Mesodermal cell (in vitro differentiated cells): Measurements from ENCODE around the gene RAPGEF4.

ENCODE experiments used
- H3K27ac ChIP-seq: 2 replicates; pipeline ENCODE4 v1.7.0; 2013; ENCODE audit warnings: mild to moderate bottlenecking, low read depth, low read length, moderate library complexity; ENCODE audit not compliant: severe bottlenecking
- H3K36me3 ChIP-seq: 2 replicates; pipeline ENCODE4 v1.7.1; 2013; ENCODE audit warnings: mild to moderate bottlenecking, low read length, moderate library complexity; ENCODE audit not compliant: control insufficient read depth, insufficient read depth
- H3K4me1 ChIP-seq: one replicate; pipeline ENCODE4 v1.7.1; 2013; ENCODE audit warnings: mild to moderate bottlenecking, low read length; ENCODE audit not compliant: insufficient read depth, control insufficient read depth, poor library complexity, severe bottlenecking
- H3K4me3 ChIP-seq: 2 replicates; pipeline ENCODE4 v1.7.0; 2013; ENCODE audit warnings: low read length, control low read depth, mild to moderate bottlenecking; ENCODE audit not compliant: insufficient read depth, poor library complexity, severe bottlenecking; ENCODE audit errors: extremely low read depth
- H3K9me3 ChIP-seq: 2 replicates; pipeline ENCODE4 v1.7.1; 2013; ENCODE audit warnings: mild to moderate bottlenecking, low read length, moderate library complexity; ENCODE audit not compliant: control insufficient read depth
- WGBS, 2 experiments: methylation state at CpG; one replicate each; pipeline ENCODE4 v1.1.5; 2013; ENCODE audit warnings: missing lambda C conversion rate in 2 of 2; ENCODE audit not compliant: insufficient coverage in 2 of 2; 5-methylcytosine and 5-hydroxymethylcytosine counted together

Gene RAPGEF4

DNA sequence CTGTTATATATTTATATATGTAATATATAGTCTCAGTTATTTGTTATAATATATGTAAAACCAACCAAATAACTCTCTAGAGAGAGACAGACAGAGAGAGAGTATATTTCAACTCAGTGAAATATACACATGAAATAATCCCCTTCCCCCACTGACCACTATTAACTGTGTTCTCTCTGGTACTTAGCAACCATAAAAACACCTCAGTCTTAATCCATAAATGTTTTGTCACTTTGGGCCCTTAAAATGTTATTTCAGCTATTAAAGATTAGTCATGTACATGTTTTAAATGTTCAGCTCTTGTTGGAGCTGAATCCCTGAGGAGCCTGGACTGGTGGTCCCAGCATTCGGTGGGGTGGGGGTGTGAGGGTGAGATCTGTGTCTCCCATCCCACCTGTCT, 217.8 kb downstream of the RAPGEF4 start:
- H3K4me3 ChIP-seq = no peak overlapping the region
- H3K36me3 ChIP-seq = no peaks in the 10 kb centered on the region

DNA sequence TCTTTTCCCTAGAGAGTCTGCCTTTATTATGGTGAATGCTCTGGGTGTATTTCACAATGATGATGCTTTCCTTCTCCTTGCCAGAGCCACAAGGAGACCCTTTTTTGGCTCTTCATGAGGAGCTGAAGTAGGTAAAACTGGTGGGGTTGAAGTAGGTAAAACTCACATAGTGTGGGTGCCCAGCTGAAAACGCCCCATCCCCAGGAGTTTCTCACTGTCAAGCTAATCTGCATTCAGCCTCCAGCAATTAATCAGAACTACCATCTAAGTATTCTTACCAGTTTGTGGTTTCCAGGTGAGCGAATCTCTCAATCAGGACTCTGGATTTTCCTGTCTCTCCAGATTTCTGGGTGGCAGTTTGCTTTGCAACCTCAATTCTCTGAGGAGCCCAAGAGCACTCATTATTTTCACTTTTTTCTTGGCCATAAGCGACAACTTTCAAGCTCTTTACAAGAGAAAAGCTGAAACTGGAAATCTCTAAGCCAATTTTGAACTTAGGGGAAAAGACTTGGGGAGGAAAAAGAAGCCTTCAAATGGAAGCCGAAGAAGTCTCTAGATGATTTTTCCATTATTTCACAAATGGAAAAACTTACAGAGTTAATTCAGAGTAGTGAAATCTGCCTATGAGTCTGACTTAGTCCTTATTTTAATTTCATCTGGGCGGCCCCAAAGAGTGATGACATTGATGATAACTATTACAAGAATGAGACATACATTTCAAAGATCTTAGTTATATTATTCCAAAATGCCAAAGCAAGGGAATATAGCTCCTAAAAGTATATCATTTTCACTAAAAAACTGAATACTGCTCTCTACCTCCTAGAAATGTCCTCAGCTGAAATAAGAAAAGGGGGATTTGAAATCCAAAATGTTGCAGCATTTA, 218.6 kb downstream of the RAPGEF4 start:
- no peaks in the 10 kb centered on the region for H3K9me3 ChIP-seq
- H3K4me3 ChIP-seq = no peak overlapping the region
- no peaks in the 10 kb centered on the region for H3K4me1 ChIP-seq
- no peaks in the 10 kb centered on the region for H3K36me3 ChIP-seq
- 97 to 100% methylated on average over 2 of the region's 5 CpGs for WGBS, 2 experiments
- H3K27ac ChIP-seq = no peak overlapping the region

More for the DNA sequence above, 217.8 kb downstream of the RAPGEF4 start:
- WGBS, 2 experiments = 67% methylated on average over 1 of the region's 1 CpG; no CpG with 5 or more reads in 1 of the 2 experiments
- Histone ChIP-seq H3K9me3 (no peaks in the 10 kb centered on the region), H3K27ac (no peak overlapping the region), H3K4me1 (no peaks in the 10 kb centered on the region)

GRCh38 chr2:172955587-172955986, 219.9 kb downstream of the RAPGEF4 start:
- no peak overlapping the region for H3K4me3 ChIP-seq
- H3K9me3 ChIP-seq = no peaks in the 10 kb centered on the region
- H3K36me3 ChIP-seq = no peaks in the 10 kb centered on the region
- H3K27ac ChIP-seq = no peak overlapping the region
- H3K4me1 ChIP-seq = no peaks in the 10 kb centered on the region
- 76 to 83% methylated on average over 10 to 11 of the region's 11 CpGs for WGBS, 2 experiments

GRCh38 chr2:172957734-172958133, 222.1 kb downstream of the RAPGEF4 start:
- no peaks in the 10 kb centered on the region for H3K9me3 ChIP-seq
- H3K27ac ChIP-seq = no peak overlapping the region
- no peak overlapping the region for H3K4me3 ChIP-seq
- peaks cover 9% of the 10 kb centered on the region for H3K4me1 ChIP-seq
- no peaks in the 10 kb centered on the region for H3K36me3 ChIP-seq

- Histone ChIP-seq H3K4me1 (peaks cover 15% of the 10 kb centered on the region), H3K4me3 (no peak overlapping the region), H3K27ac (no peak overlapping the region), H3K36me3 (no peaks in the 10 kb centered on the region), H3K9me3 (no peaks in the 10 kb centered on the region)
- WGBS, 2 experiments = 100% methylated on average over 1 of the region's 1 CpG
These were observed 226.4 kb downstream of the RAPGEF4 start for GRCh38 chr2:172962082-172962481.

DNA sequence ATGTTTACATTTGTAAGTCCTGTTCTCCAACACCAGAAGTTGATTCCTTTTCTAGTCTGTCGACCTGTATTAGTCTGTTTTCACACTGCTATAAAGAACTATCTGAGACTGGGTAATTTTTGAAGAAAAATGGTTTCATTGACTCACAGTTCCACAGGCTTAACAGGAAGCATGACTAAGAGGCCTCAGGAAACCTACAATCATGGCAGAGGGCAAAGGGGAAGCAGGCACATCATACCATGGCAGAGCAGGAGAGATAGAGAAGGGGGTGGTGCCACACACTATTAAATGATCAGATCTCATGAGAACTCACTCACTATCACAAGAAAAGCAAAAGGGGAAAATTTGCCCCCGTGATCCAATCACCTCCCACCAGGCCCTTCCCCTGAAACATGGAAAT, 227.2 kb downstream of the RAPGEF4 start:
- WGBS, 2 experiments = no CpG with 5 or more reads among the region's 2 CpGs
- Histone ChIP-seq H3K36me3 (no peaks in the 10 kb centered on the region), H3K4me1 (peaks cover 15% of the 10 kb centered on the region), H3K4me3 (no peak overlapping the region), H3K9me3 (no peaks in the 10 kb centered on the region), H3K27ac (peak overlapping the region; percentile 17)

DNA sequence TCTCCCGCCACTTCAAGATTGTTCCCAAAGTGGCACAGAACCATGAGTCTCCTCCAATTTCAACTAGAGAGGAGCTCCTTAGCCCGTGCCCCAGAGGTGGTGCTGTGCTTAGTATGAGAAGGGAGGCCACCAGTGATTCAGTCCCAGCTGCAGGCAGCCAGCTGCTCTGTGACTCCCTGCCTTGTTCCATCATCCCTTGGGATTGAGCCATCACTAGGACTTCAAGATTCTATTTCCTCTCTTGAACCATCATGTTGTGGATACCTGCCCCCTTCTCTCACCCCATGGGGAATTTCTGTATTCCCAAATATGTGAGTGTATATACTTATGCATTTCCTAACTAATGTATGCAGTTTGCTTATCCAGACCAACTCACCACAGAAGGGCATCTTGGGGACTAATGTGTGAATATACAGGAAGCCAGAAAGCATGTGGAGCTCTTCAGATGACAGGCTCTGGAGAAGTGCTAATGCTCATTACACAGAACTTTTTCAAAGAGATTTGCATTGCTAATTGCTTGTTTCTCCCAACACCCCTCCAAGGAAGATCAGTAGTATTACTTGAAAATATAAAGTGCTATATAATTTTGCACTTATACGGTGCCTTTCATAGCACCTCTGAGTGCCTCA, 229.0 kb downstream of the RAPGEF4 start:
- H3K36me3 ChIP-seq = no peaks in the 10 kb centered on the region
- H3K9me3 ChIP-seq = no peaks in the 10 kb centered on the region
- WGBS, 2 experiments = 82 to 100% methylated on average over 1 to 2 of the region's 3 CpGs
- peaks cover 15% of the 10 kb centered on the region for H3K4me1 ChIP-seq
- H3K27ac ChIP-seq = no peak overlapping the region
- H3K4me3 ChIP-seq = no peak overlapping the region

DNA sequence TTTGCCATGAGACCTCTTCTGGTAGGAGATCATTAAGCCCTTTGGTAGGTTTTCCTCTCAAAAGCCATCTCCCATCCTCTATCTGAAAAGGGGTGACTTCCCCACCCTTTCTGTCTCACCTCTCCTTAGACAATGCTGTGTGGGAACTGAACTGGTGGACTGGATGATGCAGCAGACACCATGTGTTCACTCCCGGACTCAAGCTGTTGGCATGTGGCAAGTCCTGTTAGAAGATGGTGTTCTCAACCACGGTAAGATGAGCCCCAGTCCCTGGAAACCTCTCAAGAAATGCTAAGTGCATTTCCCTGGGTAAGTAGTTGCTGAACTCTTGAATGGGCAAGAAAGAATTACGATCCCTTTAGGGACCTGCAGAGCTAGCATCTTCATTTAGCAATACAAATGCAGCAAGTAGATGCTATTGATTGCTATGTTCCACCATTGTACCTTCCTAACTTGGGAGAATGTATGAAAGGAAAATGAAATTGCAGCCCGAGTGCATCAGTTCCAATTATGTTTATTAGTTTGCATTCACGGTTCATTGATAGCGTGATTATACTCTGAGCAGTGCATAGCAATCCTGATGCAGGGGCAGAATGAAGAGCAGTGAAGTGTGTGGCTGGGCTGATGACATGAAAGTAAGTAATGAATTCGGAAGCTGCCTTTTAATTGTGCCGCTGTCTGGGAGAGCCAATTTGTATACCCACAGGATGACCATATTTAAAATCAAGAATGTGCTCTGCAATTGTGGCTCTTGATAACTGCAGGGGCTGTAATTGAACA, 230.0 kb downstream of the RAPGEF4 start:
- H3K36me3 ChIP-seq = no peaks in the 10 kb centered on the region
- H3K9me3 ChIP-seq = no peaks in the 10 kb centered on the region
- H3K27ac ChIP-seq = no peak overlapping the region
- WGBS, 2 experiments = 94 to 100% methylated on average over 5 to 8 of the region's 8 CpGs
- H3K4me3 ChIP-seq = no peak overlapping the region
- peaks cover 15% of the 10 kb centered on the region for H3K4me1 ChIP-seq

GRCh38 chr2:172967036-172967982, 231.7 kb downstream of the RAPGEF4 start:
- no peak overlapping the region for H3K27ac ChIP-seq
- no peaks in the 10 kb centered on the region for H3K9me3 ChIP-seq
- 93 to 94% methylated on average over 12 of the region's 16 CpGs for WGBS, 2 experiments
- H3K4me1 ChIP-seq = peaks cover 11% of the 10 kb centered on the region
- no peaks in the 10 kb centered on the region for H3K36me3 ChIP-seq
- H3K4me3 ChIP-seq = no peak overlapping the region

DNA sequence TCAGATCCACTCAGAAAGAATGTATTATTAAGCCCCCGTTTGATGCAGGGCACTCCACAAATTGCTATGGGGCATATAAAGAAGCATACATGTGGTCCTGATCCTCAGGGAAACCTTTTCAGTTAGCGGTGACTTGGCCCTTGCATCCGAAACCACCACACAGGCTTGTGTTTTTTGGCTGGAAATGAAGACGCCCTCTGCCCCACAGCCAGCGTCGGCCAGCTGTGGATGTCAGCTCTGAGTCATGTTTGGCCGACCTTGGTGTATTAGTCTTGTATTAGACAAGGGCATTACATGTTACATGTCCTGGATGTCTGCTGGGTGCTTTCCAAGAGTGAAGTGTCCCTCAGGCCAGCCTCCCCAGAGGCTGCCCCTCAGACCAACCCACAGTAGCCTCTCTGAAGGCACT, 232.4 kb downstream of the RAPGEF4 start:
- no peak overlapping the region for H3K4me3 ChIP-seq
- peaks cover 3% of the 10 kb centered on the region for H3K4me1 ChIP-seq
- H3K27ac ChIP-seq = no peak overlapping the region
- 96 to 98% methylated on average over 4 to 5 of the region's 7 CpGs for WGBS, 2 experiments
- H3K36me3 ChIP-seq = no peaks in the 10 kb centered on the region
- no peaks in the 10 kb centered on the region for H3K9me3 ChIP-seq
